Measurements from ENCODE around the gene CDC26. TPM values are rescaled to one million over a fixed set of nuclear protein-coding genes. Genes with fewer than 3 reads are reported as not detected.

Gene CDC26
- total RNA-seq = 34.8 and 38.0 TPM in 2 replicates

DNA sequence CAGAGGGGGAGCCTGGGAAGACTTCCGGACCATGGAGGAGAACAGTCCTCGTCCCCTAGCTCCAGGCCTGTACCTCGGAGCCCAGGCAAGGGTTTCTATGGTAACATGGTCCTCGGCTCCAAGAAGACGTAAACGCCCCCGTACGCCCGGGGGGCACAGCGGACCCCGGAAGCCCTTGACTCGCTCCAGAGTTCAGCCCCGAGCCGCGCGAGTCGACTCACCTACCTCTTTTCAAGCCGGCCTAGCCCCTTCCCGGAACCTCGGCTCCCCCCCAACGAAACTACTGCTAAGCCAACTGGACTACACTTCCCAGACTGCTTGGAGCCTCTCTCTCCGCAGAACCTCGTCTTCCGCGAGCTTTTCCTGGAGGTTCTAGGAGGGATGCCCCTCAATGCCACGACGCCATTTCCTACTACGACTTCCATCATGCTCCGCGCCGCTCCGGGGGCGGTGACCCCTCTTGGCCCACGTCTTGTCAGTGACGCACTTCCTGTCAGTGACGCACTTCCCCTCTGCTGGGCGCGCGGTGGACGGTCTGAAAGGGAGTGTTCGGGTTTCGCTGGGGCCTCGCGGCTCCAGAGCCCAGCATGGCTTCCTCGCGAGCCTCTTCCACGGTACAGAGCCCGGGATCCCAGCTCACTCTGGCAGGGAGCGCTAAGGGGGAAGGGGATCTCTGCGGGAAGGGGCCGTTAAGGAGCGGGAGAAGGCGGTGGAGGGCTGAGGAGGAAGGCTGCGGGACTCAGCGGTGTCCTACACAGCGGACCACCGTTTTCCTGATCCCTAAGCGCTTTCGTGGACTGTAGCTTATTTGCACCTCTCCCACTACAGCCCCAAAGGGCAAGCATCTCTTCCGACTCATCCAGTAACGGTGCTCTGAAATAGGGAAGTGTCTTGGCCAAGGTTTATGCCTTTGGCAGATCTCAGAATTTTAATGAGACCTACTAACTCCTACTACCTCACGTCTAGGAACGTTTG lies at the start of gene CDC26, which contains the start of gene PRPF4:
CDC26 (minus strand) TSS at position 416 of the 975 bp plus-strand sequence. CDS start 3,065 bp downstream, outside the sequence.
PRPF4 (plus strand) TSS at position 502 of the 975 bp plus-strand sequence; CDS start at position 588, 86 bp downstream.

DNA sequence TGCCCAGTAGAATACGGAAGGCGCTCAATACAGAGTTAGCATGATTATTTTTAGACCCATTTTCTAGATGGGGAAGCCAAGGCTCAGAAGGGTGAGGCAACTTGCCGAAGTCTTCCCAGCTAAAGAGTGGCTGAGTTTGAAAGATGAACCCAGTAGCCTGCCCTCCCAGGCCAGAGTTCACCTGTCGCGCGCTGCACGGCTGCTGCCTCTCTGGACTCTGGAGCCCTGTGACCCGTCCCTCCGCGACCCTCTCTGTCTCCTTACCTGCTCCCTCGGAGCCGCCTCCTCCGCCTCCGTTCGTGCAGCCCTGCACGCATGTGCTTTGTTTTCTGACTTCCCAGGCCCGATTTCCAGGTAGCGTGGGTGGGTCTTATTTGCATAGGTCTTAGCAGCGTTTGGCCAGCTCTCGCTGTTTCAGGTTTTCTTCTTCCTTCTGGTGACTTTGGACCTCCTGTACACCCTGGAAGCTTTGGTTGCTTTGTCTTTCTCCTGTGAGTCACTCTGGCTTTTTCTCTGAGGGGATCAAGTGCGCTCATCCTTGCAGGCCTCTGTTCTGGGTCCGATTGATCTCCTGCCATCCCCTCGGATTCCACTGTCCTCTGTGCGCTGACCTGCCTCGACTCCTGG lies 27.5 kb upstream of the CDC26 start, which contains the start of gene RNF183:
RNF183 (minus strand) TSS at position 585 of the 627 bp plus-strand sequence. CDS start 5,192 bp downstream, outside the sequence.

DNA sequence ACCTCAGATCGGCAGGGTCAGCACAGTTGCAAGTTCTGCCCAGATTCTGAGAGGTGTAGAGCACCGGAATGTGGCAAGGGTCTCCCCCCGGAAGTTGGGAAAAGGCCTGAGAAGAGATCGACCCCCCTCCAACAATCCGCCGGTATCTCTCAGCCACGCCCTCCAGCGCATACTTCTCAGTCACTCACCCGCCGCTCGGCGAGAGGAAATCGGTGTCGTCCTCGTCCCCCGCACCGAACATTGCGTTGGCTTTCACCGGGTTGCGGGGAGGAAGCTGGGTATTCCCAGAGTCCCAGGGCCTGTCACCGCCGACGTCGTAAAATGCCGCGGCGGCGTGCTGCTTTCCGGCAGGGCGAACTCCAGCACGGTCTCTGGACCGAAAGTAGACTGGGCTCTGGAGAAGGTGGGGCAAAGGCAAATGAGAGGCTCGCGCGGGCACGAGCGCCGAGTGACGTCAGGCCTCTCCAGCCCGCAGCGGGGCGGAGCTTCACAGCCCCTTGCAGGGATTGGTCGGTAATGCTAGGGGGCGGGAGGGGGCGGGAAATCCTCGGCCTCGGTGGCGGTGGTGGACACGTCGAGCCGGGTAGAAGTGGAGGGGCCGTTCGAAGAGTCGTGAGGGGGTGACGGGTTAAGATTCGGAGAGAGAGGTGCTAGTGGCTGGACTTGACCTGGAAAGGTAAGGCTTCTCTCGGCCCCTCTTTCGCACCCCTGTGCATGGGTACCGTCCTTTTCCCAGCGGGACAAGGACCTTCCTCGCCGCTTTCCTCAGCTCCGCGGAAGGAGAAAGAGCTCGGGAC lies 54.2 kb downstream of the CDC26 start, which contains the start of the genes FKBP15 and SLC31A1:
FKBP15 (minus strand) TSS at position 275 of the 797 bp plus-strand sequence; CDS start at position 241, 34 bp downstream.
SLC31A1 (plus strand) TSS at position 542 of the 797 bp plus-strand sequence. CDS start 34,605 bp downstream, outside the sequence.

Other genes starting within 250 kb of the CDC26 start
- 1.1 and 1.4 TPM in 2 replicates for gene ZFP37, start 218.8 kb downstream of the CDC26 start, total RNA-seq
- 3.0 and 3.7 TPM in 2 replicates for gene SLC31A2, start 124.6 kb downstream of the CDC26 start, total RNA-seq
- 14.3 and 17.8 TPM in 2 replicates for gene FKBP15, start 54.3 kb downstream of the CDC26 start, total RNA-seq
- 19.0 and 20.5 TPM in 2 replicates for gene SLC31A1, start 54.0 kb downstream of the CDC26 start, total RNA-seq
- 16.5 and 19.2 TPM in 2 replicates for gene PRPF4, start 86 bp upstream of the CDC26 start, total RNA-seq
- not detected in 2 replicates for gene RNF183, start 27.8 kb upstream of the CDC26 start, total RNA-seq
- gene WDR31, start 64.7 kb upstream of the CDC26 start, total RNA-seq = 0.81 and 0.98 TPM in 2 replicates
- gene BSPRY, start 74.0 kb upstream of the CDC26 start, total RNA-seq = not detected in 2 replicates
- gene HDHD3, start 101.4 kb upstream of the CDC26 start, total RNA-seq = 9.6 and 10.0 TPM in 2 replicates
- gene ALAD, start 125.7 kb upstream of the CDC26 start, total RNA-seq = 21.7 and 25.5 TPM in 2 replicates
- 13.5 and 19.0 TPM in 2 replicates for gene POLE3, start 135.1 kb upstream of the CDC26 start, total RNA-seq
- gene C9orf43, start 135.2 kb upstream of the CDC26 start, total RNA-seq = 0.24 and 0.44 TPM in 2 replicates
- gene RGS3, start 188.2 kb upstream of the CDC26 start, total RNA-seq = 15.5 and 27.3 TPM in 2 replicates

Data from cardiac ventricle fibroblast (primary cell).